DMS53 (cell line): Measurements from ENCODE around the gene MAGOHB.
"Not testable (repeated sequence)": the region's sequence is repeated elsewhere in the genome, so short reads cannot be mapped to it uniquely, and the experiment has no call there.

ENCODE experiments used
- DNase-seq: peaks from one replicate; lab custom pipeline; 2025; lab: John Stamatoyannopoulos, UW

MAGOHB gene

DNA sequence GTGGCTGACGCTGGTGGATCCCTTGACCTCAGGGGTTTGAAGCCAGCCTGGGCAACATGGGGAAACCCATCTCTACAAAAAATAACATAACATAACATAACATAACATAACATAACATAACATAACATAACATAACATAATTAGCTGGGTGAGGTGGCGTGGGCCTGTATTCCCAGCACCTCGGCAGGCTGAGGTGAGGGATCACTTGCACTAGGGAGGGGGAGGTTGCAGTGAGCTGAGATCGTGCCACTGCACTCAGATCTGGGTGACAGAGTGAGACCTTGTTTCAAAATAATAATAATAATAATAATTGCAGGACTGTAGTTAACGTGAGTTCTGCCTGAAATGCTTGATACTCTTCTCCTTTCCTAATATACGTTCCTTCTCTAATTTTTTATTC lies 1.3 kb downstream of the MAGOHB start:
- no peak for DNase-seq

DNA sequence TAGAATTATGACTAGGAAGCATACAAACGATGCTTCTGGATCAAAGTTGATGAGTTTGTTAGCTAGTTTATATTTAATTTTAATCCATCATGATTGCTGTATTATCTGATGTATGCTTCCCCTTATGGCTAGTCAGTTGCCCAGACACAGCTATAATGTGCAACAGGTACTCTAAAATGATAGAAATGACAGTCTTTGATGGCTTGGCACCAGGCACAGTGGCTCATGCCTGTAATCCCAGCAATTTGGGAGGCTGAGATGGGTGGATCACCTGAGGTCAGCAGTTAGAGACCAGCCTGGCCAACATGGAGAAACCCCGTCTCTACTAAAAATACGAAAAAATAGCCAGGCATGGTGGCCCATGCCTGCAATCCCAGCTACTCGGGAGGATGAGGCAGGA lies 2.2 kb downstream of the MAGOHB start:
- not testable (repeated sequence) for DNase-seq

DNA sequence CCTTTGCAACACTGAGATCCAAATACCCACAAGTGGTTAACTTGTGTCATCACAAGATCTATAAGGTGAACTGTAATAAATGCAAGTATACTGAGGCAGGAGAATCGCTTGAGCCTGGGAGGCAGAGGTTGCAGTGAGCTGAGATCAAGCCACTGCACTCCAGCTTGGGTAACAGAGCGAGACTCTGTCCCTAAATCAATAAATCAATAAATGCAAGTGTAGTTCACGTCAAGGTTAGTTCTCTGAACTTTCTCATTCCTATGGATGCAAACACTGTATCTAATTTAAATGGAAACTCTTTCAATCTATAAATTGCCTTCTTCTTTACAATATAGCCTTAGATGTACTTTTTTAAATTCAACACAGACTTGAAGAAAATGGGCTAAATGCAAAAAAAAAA lies 3.2 kb downstream of the MAGOHB start:
- DNase-seq = no peak

DNA sequence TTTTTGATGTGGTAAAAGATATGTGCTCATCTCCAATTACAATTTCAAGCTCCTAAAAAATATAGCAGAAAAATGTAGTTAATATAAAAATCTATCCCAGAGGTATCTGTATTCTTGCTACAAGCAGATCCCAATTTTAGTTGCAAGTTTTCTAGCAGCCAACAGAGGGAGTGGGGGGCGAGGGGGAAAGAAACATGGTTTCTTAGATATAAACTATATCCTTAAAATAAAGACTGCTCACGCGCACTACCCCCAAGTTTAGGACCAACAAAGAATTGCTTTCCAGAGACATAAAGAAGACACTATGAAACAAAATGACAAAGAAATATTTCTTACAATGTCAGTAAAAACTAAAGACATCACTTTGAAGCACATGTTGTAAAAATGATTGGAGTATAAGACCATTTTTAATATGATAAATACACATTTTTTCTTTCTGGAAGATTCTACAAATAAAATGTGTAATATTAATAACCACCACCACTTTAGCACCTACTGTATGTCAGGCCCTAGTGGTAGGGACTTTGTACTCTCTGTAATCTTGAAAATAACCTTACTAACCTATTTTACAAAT lies 5.4 kb downstream of the MAGOHB start:
- DNase-seq = peak; percentile 58

DNA sequence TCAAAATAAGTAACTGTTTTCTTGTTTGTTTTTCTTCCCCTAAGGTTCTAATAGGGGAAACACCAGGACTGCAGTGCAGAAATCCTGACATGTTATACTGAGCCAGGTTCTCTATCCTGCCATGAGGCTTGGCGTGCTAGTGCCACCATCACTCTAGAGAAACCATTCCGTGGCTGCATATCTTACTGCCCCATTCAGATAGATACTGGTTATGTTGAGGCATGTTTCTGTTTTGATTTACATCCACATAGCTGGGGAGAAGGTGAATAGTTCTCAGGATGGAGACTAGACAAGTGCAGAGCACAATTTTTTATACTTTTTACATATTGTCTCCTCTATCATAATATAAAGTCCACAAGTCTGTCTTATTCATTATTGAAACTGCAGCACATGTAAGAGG lies 11.5 kb downstream of the MAGOHB start:
- no peak for DNase-seq

DNA sequence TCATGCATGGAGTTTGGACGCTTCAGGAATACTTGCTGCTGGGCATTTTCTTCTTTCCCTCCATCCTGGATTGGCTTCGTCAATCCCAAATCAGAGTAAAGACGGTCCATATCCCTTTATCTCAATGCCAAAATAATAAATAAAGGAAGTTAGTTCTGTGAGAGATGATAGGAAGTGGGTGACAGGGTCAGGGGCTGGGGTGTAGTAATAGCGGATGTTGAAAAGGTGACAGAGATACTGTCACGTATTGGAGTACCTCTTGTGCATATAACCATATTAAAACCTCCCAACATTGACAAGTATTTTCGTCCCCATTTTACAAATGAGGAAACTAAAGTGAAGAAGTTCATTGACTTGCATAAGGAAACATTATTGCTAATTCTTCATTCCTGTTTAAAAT lies 12.4 kb downstream of the MAGOHB start:
- DNase-seq = no peak

DNA sequence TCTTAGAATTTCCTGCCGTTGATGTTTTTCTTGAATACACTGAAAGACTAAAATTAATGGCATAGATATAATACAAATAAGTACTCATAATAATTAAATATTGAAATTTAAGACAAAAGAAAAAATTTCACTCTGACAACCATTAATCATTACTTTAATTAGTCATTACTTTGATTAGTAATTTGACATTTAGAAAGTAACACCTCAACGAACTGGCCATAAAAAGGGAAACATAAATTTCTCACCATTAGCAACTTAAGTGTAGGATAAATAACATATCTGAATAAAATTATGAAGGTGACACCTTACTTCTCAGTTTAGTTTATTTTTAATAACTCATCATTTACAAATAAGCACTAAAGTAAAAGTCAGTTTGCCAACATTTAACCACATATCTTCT lies 17.5 kb downstream of the MAGOHB start:
- no peak for DNase-seq

DNA sequence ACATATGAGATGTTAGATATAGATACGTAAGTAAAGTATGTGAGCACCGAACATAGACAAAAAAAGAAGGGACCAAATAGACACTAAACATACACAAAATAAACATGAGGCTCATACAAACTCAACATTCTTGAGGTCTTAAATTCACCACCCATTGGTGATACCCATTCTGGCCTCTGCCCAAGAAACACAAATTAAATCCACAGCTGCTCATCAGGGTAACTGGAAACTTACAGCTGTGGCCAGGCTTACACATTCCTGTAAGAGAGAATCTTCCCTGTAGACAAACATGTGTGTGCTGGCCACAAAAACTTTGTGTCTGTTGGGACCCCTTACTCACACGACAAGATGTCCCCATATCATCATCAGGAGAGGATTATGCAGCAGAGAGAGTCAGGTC lies 22.4 kb downstream of the MAGOHB start:
- no peak for DNase-seq

DNA sequence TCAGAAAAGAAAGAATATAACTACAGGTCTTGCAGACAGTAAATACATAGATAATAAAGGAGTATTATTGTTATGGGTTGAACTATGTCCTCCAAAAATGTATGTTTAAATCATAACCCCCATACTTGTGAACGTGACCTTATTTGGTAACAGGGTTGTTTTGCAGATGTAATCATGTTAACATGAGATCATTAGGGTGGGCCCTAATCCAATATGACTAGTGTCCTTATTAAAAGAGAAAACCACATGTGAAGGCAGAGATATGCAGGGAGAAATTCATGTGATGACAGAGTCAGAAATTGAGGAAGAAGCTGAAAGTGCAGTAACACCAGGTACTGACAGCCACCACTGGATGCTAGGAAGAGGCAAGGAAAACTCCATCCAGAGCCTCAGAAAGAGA lies 29.0 kb downstream of the MAGOHB start:
- DNase-seq = no peak

DNA sequence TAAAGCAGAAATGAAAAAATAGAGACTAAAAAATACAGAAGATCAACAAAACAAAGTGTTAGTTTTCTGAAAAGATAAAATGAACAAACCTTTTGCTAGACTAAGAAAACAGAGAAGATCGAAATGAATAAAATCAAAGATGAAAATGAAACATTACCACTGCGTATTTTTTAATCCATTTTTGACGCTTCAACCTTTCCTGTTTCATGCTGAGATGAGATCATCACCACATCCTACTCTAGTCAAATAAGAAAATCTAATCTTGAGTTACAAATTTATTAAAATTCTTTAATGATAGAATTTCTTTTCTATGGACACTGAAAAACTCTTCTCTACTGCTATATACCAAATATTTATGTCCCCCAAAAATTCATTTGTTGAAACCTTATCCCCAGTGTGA lies 30.7 kb downstream of the MAGOHB start:
- no peak for DNase-seq

DNA sequence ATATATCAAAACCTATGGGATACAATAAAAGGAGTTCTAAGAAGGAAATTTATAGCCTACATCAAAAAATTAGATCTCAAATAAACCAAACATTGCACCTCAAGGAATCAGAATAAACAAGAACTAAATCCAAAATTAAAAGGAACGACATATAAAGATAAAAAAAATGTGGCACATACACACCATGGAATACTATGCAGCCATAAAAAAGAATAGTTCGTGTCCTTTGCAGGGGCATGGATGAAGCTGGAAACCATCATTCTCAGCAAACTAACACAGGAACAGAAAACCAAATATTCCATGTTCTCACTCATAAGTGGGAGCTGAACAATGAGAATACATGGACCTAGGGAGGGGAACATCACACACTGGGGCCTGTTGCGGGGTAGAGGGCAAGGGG lies 31.3 kb downstream of the MAGOHB start:
- not testable (repeated sequence) for DNase-seq

DNA sequence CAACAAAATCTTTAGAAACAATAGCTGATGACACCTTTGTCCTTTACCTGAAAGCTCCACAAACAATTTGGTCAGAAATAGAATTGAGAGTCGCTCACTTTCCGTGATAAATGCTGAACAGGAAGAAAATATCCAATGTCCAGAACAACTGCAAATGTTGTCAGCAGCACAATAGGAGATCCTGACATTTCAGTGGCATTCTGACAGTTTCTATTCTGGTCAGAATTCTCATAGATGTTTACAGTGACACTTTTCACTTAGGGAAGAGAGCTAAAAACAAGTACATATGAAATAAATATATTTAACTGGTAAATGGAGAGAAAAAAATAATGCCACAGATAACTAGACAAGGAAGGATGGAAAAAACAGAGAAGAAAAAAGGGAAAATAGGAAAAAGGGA lies 39.1 kb downstream of the MAGOHB start:
- no peak for DNase-seq

DNA sequence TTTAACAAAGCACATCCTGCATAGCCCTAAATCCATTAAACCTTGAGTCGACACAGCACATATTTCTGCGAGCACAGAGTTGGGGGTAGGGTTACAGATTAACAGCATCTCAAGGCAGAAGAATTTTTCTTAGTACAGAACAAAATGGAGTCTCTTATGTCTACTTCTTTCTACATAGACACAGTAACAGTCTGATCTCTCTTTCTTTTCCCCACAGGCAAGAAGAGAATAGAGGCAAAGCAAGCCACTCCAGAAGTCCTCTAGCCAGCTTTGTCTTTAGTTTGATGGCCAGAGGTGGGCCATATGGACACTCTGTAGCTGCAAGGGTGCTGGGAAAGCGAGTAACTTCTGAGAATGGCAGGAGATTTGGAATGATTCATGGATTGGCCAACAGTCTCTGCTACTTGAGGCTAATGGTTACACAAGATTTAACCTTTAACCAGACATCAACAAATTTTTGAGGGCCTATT lies 41.4 kb downstream of the MAGOHB start:
- not testable (repeated sequence) for DNase-seq

DNA sequence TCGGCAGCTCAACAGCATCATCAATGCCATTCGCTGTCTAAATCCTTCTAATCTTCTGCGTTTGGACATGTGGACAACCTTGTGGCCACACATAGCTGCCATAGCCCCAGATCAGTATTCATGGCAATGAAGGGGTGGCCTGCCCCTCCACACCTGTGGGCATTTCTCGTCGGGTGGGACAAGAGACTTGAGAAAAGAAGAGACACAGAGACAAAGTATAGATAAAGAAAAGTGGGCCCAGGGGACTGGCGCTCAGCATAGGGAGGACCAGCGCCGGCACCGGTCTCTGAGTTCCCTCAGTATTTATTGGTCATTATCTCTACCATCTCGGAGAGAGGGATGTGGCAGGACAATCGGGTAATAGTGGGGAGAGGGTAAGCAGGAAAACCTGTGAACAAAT lies 42.3 kb downstream of the MAGOHB start:
- no peak for DNase-seq

DNA sequence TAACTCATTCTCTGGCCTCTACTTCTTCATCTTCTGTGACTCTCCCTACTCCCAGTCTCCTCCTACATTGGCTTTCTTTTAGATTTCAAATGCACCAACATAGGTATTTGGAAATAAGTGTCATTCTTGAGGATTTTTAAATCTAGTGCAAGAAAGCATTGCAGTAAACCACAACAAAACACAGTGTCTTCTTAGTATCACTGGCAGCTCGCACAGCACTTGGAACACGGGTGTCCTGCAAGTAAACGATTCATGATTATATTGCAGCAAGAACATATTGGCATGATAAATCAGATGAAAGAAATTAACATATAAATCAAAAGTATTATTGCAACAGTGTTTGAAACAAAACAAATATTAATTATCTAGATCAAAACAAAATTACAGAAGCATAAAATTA lies 45.6 kb downstream of the MAGOHB start:
- DNase-seq = no peak

DNA sequence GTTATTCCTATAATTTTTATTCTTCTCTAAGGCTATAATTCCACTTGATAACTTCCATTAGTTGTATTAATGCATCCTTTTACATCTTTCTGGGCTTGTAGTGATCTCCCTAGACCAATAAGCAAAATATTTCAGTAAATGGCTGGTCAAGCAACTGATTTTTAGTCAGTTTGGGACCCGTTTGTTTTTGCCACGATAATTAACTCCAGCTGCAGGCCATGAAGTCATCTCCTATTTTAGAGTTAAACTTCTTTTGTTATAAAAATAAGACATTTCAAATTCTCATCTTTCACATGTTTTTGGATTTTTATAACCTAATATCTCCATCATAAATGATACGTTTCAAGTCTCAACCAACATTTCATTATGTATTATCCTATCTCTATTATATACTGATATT lies 49.4 kb downstream of the MAGOHB start:
- no peak for DNase-seq

DNA sequence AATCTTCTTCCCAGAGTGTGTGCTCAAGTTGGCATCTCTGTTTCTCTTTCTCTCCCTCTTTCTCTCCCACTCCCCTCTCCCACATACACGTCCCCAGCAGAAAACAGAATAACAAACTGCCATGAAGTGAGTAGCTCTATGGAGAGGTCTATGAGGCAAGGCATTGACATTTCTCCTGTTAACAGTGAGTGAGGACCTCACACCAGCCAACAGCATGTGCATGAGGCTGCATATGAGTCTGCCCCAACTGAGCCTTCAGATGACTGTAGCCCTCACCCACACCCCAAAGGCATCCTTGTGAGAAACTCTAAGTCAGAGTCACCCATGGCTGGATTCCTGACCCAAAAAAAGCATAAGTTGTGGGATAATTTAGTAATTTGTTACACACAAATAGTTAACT lies 50.4 kb downstream of the MAGOHB start:
- no peak for DNase-seq

DNA sequence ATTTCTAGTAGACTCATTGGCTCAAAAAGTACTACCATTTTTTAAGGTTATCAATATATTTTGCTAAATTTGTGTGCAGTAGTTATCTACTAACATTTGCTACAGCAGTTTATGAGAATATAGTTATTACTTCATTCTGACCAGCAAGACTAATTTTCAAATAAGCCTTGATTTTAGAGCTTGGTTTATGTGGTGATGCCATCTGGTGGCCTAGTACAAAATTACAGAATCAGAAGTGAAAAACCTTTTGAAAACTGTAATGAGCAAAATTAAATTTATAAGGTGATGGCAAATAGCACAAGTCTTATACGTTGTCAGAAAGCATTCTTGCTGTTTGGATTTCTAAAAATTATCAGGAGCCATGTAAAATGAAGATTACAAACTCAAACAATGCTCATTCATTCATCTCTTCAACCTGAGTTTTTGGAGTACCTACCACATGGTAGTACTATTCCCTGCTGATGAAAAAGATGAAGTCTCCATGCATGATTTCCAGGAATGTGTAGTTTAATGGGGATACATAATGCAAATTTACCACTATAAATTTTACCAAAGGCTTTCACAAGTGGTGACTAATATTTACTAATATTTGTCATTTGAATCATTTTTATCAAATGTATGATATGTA lies 51.0 kb downstream of the MAGOHB start:
- peak; percentile 78 for DNase-seq

DNA sequence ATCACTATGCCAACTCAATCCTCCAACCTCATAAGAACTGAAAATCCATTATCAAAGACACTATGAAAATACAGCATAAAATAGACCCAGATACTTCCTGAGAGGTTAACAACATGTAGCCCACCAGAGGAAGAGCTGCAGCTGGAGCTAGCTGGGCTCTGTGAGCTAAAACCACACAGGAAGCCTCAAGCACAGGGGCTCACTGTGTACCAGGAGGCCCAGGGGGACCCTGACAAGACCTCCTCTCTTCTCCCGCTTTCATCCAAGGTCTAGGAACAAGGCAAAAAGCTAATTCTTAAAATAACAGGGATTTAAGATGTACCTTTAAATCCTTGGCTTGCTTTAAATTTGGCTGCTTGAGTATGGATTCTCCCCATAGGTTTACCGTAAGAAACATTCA lies 54.2 kb downstream of the MAGOHB start:
- no peak for DNase-seq

DNA sequence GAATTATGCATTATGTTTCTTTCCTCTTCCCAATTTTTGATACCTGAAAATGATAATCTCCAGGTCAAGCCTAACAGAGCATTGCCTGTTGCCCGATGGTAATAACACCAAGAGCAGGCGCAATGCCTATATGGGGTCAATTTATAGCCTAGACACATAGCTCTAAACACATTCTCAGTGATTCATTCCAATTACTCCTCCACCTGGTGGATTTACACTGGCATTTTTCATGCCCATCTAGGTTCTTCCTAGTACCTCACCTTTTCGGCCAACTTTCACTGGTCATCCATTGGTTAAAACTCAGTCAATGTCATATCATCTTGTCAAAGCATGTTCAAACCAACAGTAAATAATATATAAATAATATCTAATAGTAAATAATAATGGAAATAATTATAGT lies 54.6 kb downstream of the MAGOHB start:
- peak; percentile 36 for DNase-seq

DNA sequence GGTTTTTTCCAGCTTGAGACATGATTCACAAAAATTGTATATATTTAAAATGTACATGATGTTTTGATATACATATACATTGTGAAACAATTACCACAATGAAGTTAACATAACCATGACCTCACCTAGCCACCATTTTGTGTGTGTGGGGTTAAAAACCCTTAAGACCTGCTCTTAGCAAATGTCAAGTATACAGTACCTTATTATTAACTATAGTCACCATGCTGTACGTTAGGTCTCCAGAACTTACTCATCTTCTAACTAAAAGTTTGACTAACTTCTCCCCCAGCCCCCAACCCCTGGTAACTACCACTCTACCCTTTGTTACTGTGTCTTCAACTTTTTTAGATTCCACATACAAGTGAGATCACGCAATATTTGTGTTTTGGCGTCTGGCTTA lies 55.1 kb downstream of the MAGOHB start:
- DNase-seq = no peak

DNA sequence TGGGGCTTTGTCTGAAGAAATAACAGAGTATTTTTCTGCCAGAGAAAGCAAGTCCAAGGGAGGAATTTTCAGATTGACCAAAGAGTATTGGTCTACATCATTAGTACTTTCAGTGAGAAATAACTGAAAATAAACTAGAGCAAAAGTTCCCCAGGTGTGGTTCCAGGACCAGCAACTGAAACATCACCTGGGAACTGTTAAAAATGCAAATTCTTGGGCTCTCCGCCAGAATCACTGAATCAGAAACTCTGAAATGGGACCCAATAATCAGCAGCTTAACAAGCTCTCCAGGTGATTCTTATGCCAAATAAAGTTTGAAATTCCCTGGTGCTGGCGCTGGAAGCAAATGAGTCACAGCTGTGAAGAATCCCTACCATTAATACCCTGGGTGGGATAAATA lies 55.6 kb downstream of the MAGOHB start:
- DNase-seq = no peak

DNA sequence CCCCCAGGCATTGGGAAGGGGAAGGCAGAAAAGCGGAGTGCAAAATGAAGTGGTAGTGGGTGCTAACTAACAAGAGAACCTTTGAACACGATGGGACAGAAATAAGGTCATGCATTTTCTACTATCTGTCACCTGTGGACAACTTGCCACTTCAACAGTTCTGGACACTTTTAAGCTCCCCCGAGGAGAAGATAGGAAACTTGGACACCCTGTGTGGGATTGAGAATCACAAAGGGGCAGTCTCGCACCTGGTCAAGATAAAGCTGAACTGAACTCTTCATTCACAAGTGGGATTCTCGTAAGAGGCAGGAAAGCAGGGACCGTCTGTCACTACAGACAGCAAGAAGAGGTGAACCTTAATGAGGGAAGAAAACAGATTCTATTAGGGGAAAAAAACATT lies 56.1 kb downstream of the MAGOHB start:
- DNase-seq = no peak

DNA sequence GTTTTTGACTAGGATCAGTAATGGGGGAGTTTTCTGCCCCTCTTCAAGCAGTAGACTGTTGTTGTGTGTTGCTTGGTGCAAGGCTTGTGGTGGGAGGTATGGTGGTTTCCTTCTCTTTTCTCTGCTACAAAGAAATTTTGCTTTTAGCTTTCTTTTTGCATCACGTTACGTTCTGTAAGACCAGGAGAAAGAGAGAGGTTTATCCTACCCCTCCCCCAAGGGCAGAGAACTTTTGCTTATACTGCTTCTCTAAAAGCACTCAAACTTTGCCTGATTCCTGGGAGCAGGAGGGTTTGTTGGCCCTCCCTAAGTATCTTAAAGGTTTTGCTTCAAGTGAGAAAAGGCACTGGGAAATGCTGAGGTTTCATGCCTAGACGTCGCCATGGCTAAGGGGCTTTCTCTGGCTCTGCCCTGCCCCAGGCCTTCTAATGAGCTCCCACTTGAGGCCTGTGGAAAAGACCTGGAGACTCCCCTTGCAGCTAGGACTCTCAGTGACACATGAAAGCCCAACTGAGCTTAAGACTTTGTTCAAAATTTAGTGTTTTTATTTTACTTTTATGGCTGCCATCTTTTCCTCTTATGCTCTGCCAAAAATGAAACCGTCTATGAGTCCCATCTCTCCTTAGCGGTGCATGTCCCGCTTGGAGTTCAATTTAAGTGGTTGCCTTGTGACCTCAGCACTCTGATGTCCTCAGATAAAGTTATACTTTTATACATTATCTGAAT lies 58.5 kb downstream of the MAGOHB start:
- no peak for DNase-seq
